Vagina (tissue), 2 donors: Measurements from ENCODE around the gene KCP.

Source experiments
- POLR2A ChIP-seq, 2 donors: fragments of 450-650 bp; IDR thresholded peaks; one replicate each; pipeline ENCODE4 v1.6.1; 2017; ENCODE audit warnings: antibody characterized with exemption in 2 of 2, mild to moderate bottlenecking in 2 of 2, moderate library complexity in 2 of 2
- POLR2AphosphoS5 ChIP-seq, 2 donors: sonication (generic); formaldehyde crosslinking; IDR thresholded peaks; one replicate each; pipeline ENCODE4 v1.9.0; 2017; ENCODE audit warnings: antibody characterized with exemption in 2 of 2, mild to moderate bottlenecking in 2 of 2, low read depth in 1 of 2; ENCODE audit not compliant: insufficient read depth in 1 of 2

DNA sequence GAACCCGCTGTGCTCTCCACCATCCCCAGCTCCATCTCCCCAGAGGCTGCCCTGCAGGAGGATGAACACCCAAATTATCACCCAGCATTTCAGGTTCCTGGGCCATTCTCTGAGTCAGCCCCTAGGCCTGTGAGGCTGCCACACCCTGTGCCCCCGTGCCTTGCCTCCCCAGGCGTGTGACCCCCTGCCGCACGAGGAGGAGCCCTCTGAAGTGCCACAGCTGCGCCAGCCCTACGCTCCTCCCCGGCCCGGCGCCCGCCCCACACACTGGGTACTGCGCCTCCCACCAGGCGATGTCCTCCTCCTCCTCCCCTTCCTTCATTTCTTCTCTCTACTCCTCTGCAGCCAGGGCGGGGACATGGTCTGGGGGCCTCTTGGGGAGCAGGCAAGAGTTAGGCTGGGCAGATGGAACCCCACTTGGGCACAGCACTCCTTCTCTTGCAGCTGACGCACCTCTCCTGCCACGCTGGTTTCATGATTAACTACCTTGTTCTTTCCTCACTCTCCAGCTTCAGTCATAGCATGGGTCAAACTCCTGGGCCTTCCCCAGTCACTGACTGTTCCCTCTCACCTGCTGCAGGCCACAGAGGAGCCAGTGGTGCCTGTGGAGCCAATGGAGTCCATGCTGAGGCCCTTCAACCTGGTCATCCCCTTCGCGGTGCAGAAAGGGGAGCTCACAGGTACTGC, 60.6 kb downstream of the KCP start:
- TF ChIP-seq POLR2AphosphoS5 (IDR thresholded peaks at IDR 0.05; ENCODE audit: insufficient read depth in 1 of 2, low read depth in 1 of 2): no peak
- TF ChIP-seq POLR2A (IDR thresholded peaks at IDR 0.05): no peak
